GM18873 (cell line): Measurements from ENCODE around the gene RNF212B.
"Not testable (repeated sequence)": the region's sequence is repeated elsewhere in the genome, so short reads cannot be mapped to it uniquely, and the experiment has no call there.

Source experiments
- ATAC-seq: cut with Tn5 transposase; IDR thresholded peaks from one replicate; pipeline ENCODE4 v1.9.1; 2021; ENCODE audit warnings: mild to moderate bottlenecking, moderate library complexity, moderate number of reproducible peaks; ENCODE audit not compliant: unreplicated experiment, low FRiP score

RNF212B gene

GRCh38 chr14:23237772-23238594, at the start of gene RNF212B:
Gene RNF212B, plus strand, starts transcription at chr14:23237936. Its CDS starts 2,410 bp downstream, at chr14:23240346.
- no peak for ATAC-seq

GRCh38 chr14:23193432-23193831, 44.3 kb upstream of the RNF212B start:
- no peak for ATAC-seq

GRCh38 chr14:23195552-23196101, 42.1 kb upstream of the RNF212B start:
- no peak for ATAC-seq

- ATAC-seq, result not testable (repeated sequence)
These were observed 41.2 kb upstream of the RNF212B start for GRCh38 chr14:23196487-23196886.

GRCh38 chr14:23199141-23199540, 38.6 kb upstream of the RNF212B start:
- ATAC-seq, result not testable (repeated sequence)

- ATAC-seq, result no peak
These were observed 35.7 kb upstream of the RNF212B start for GRCh38 chr14:23202001-23202400.

- no peak for ATAC-seq
These were observed 31.2 kb upstream of the RNF212B start for GRCh38 chr14:23206422-23207145.

- ATAC-seq, result no peak
These were observed 30.6 kb upstream of the RNF212B start for GRCh38 chr14:23207146-23207540.

- ATAC-seq, result no peak
These were observed 29.4 kb upstream of the RNF212B start for GRCh38 chr14:23208324-23208723.

GRCh38 chr14:23209651-23210423, 27.9 kb upstream of the RNF212B start:
- ATAC-seq, result no peak

- ATAC-seq, result no peak
These were observed 22.3 kb upstream of the RNF212B start for GRCh38 chr14:23215421-23215820.

- ATAC-seq, result no peak
These were observed 20.4 kb upstream of the RNF212B start for GRCh38 chr14:23217032-23218020.

GRCh38 chr14:23219075-23219474, 18.7 kb upstream of the RNF212B start:
- ATAC-seq, result no peak

- ATAC-seq, result not testable (repeated sequence)
These were observed 12.8 kb upstream of the RNF212B start for GRCh38 chr14:23224958-23225357.

- no peak for ATAC-seq
These were observed 10.2 kb upstream of the RNF212B start for GRCh38 chr14:23227566-23227965.

GRCh38 chr14:23228812-23229211, 8.9 kb upstream of the RNF212B start:
- ATAC-seq, result no peak

- not testable (repeated sequence) for ATAC-seq
These were observed 5.4 kb upstream of the RNF212B start for GRCh38 chr14:23232241-23232808.

GRCh38 chr14:23240661-23241060, 2.9 kb downstream of the RNF212B start:
- ATAC-seq, result no peak
